HepG2 (cell line): ENCODE results near the gene KCNQ1OT1. TPM values are rescaled to one million over a fixed set of nuclear protein-coding genes. Genes with fewer than 3 reads are reported as not detected.

Source experiments
- ARHGAP35 ChIP-seq: sonication (generic); formaldehyde crosslinking; IDR thresholded peaks from 2 replicates; pipeline ENCODE4 v1.9.0; 2022; ENCODE audit warnings: mild to moderate bottlenecking, inconsistent platforms, moderate library complexity, missing genetic modification reagents, borderline replicate concordance
- ARNT2 ChIP-seq: sonication (generic); formaldehyde crosslinking; IDR thresholded peaks from 2 replicates; pipeline ENCODE4 v1.8.0; 2022; ENCODE audit warnings: mild to moderate bottlenecking, low read depth, missing genetic modification reagents, moderate library complexity
- ATF3 ChIP-seq: sonication (generic); formaldehyde crosslinking; IDR thresholded peaks from 2 replicates; pipeline ENCODE4 v1.4.0; 2020; ENCODE audit warnings: missing genetic modification reagents
- BCL6 ChIP-seq: IDR thresholded peaks from 2 replicates; pipeline ENCODE4 v1.6.1; 2016; ENCODE audit warnings: missing genetic modification reagents, missing compliant biosample characterization
- CEBPB ChIP-seq: IDR thresholded peaks from 2 replicates; pipeline ENCODE4 v1.6.1; 2011; ENCODE audit warnings: low read depth, low read length, improper control_type of control experiment, borderline replicate concordance
- DDIT3 ChIP-seq: sonication (generic); formaldehyde crosslinking; IDR thresholded peaks from 2 replicates; pipeline ENCODE4 v1.4.0; 2020; ENCODE audit warnings: mild to moderate bottlenecking, missing genetic modification reagents
- DPF2 ChIP-seq: sonication (generic); formaldehyde crosslinking; IDR thresholded peaks from 2 replicates; pipeline ENCODE4 v1.4.0; 2020; ENCODE audit warnings: mild to moderate bottlenecking, low read depth, missing genetic modification reagents, borderline replicate concordance
- EEA1 ChIP-seq: sonication (generic); formaldehyde crosslinking; IDR thresholded peaks from 2 replicates; pipeline ENCODE4 v1.5.1; 2020; ENCODE audit warnings: mild to moderate bottlenecking, missing genetic modification reagents, borderline replicate concordance
- MYC ChIP-seq: sonication (generic); formaldehyde crosslinking; IDR thresholded peaks from 2 replicates; pipeline ENCODE4 v1.9.0; 2021; ENCODE audit warnings: missing genetic modification reagents, borderline replicate concordance
- NAIF1 ChIP-seq: sonication (generic); formaldehyde crosslinking; IDR thresholded peaks from 2 replicates; pipeline ENCODE4 v1.5.0; 2020; ENCODE audit warnings: mild to moderate bottlenecking, missing genetic modification reagents, borderline replicate concordance
- NBN ChIP-seq: fragments of 450-650 bp; conservative IDR thresholded peaks from 2 replicates; pipeline ENCODE4 v1.6.1; 2017
- PHF21A ChIP-seq: sonication (generic); formaldehyde crosslinking; IDR thresholded peaks from 2 replicates; pipeline ENCODE4 v1.5.0; 2020; ENCODE audit warnings: mild to moderate bottlenecking, missing genetic modification reagents
- SETDB1 ChIP-seq: sonication (generic); formaldehyde crosslinking; IDR thresholded peaks from 2 replicates; pipeline ENCODE4 v1.5.1; 2020; ENCODE audit warnings: missing genetic modification reagents, mild to moderate bottlenecking, borderline replicate concordance
- SIN3A ChIP-seq: IDR thresholded peaks from 2 replicates; pipeline ENCODE4 v1.6.1; 2011; ENCODE audit warnings: low read depth, mild to moderate bottlenecking, control low read depth, low read length, borderline replicate concordance
- ZNF17 ChIP-seq: sonication (generic); formaldehyde crosslinking; IDR thresholded peaks from 2 replicates; pipeline ENCODE4 v1.5.0; 2020; ENCODE audit warnings: mild to moderate bottlenecking, missing genetic modification reagents
- ZNF337 ChIP-seq: sonication (generic); formaldehyde crosslinking; IDR thresholded peaks from 2 replicates; pipeline ENCODE4 v1.5.1; 2020; ENCODE audit warnings: missing genetic modification reagents, low read depth, mild to moderate bottlenecking, borderline replicate concordance
- ZNF343 ChIP-seq: sonication (generic); formaldehyde crosslinking; IDR thresholded peaks from 2 replicates; pipeline ENCODE4 v1.4.0; 2020; ENCODE audit warnings: mild to moderate bottlenecking, missing genetic modification reagents
- ZNF614 ChIP-seq: IDR thresholded peaks from 2 replicates; pipeline ENCODE4 v1.6.1; 2018; ENCODE audit warnings: missing biosample characterization, missing genetic modification reagents, inconsistent platforms, borderline replicate concordance
- ZNF772 ChIP-seq: sonication (generic); formaldehyde crosslinking; IDR thresholded peaks from 2 replicates; pipeline ENCODE4 v1.5.0; 2020; ENCODE audit warnings: mild to moderate bottlenecking, missing genetic modification reagents
- ZSCAN31 ChIP-seq: sonication (generic); formaldehyde crosslinking; IDR thresholded peaks from 2 replicates; pipeline ENCODE4 v1.5.0; 2020; ENCODE audit warnings: low read depth, mild to moderate bottlenecking, missing genetic modification reagents
- polyA plus RNA-seq, 8 experiments: library from polyadenylated mRNA; depleted of rRNA in 3 of 8; stranded (reverse) in 7 of 8; unstranded in 1 of 8; fragments of >200 nt; fragmentation: Illumina TruSeq in 4 of 8; extraction: Trizol in 4 of 8; gene quantifications; 2 replicates each; pipeline versions ENCODE4 v1.2.1 to v1.2.3, GENCODE V29; 2011 to 2016; ENCODE audit warnings: low read depth in 4 of 8, missing spikeins in 1 of 8, mixed read lengths in 1 of 8; ENCODE audit not compliant: insufficient read depth in 1 of 8
- total RNA-seq, 5 experiments: library from RNA; depleted of rRNA; stranded (reverse); fragments of >200 nt; fragmentation: Illumina TruSeq; extraction: Trizol; gene quantifications; 2 replicates each; pipeline ENCODE4 v1.2.3, GENCODE V29; 2016; ENCODE audit warnings: low read depth in 1 of 5
- TF ChIP-seq, protein P1 (sequence below): sonication (generic); formaldehyde crosslinking; IDR thresholded peaks from 2 replicates; pipeline ENCODE4 v1.9.0; 2021; ENCODE audit warnings: missing genetic modification reagents, mild to moderate bottlenecking, borderline replicate concordance
- TF ChIP-seq, protein P2 (sequence below): sonication (generic); formaldehyde crosslinking; IDR thresholded peaks from 2 replicates; pipeline ENCODE4 v1.4.0; 2020; ENCODE audit warnings: missing genetic modification reagents
- TF ChIP-seq, protein P3 (sequence below): IDR thresholded peaks from 2 replicates; pipeline ENCODE4 v1.6.1; 2016; ENCODE audit warnings: mild to moderate bottlenecking

KCNQ1OT1 gene
- total and polyA plus RNA-seq, 2 of the 13 experiments (the other 11 are each of a cell fraction or from before 2014, with no cell fraction given) = 1.3 to 18.9 TPM

GRCh38 chr11:2561696-2562581, 137.9 kb downstream of the KCNQ1OT1 start (continued):
- TF ChIP-seq, protein P1, sequence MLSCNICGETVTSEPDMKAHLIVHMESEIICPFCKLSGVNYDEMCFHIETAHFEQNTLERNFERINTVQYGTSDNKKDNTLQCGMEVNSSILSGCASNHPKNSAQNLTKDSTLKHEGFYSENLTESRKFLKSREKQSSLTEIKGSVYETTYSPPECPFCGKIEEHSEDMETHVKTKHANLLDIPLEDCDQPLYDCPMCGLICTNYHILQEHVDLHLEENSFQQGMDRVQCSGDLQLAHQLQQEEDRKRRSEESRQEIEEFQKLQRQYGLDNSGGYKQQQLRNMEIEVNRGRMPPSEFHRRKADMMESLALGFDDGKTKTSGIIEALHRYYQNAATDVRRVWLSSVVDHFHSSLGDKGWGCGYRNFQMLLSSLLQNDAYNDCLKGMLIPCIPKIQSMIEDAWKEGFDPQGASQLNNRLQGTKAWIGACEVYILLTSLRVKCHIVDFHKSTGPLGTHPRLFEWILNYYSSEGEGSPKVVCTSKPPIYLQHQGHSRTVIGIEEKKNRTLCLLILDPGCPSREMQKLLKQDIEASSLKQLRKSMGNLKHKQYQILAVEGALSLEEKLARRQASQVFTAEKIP (CRISPR knock-in tag) = no peak
- TF ChIP-seq ZNF614 (CRISPR knock-in tag) = peak; percentile 20; the same call in 1 of the 2 replicates
- TF ChIP-seq ZNF772 (CRISPR knock-in tag) = 0 out of 2 replicates have a peak, but pooled peaks have one; percentile 66
- no peak for TF ChIP-seq EEA1 (CRISPR knock-in tag)
- 0 out of 2 replicates have a peak, but pooled peaks have one; percentile 20 for TF ChIP-seq ATF3 (CRISPR knock-in tag)
- TF ChIP-seq, protein P2, sequence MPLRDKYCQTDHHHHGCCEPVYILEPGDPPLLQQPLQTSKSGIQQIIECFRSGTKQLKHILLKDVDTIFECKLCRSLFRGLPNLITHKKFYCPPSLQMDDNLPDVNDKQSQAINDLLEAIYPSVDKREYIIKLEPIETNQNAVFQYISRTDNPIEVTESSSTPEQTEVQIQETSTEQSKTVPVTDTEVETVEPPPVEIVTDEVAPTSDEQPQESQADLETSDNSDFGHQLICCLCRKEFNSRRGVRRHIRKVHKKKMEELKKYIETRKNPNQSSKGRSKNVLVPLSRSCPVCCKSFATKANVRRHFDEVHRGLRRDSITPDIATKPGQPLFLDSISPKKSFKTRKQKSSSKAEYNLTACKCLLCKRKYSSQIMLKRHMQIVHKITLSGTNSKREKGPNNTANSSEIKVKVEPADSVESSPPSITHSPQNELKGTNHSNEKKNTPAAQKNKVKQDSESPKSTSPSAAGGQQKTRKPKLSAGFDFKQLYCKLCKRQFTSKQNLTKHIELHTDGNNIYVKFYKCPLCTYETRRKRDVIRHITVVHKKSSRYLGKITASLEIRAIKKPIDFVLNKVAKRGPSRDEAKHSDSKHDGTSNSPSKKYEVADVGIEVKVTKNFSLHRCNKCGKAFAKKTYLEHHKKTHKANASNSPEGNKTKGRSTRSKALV (CRISPR knock-in tag) = no peak
- peak; percentile 56; the same call in 1 of the 2 replicates for TF ChIP-seq ARNT2
- TF ChIP-seq DDIT3 = no peak
- 0 out of 2 replicates have a peak, but pooled peaks have one; percentile 26 for TF ChIP-seq ZSCAN31 (CRISPR knock-in tag)
- TF ChIP-seq CEBPB = no peak
- TF ChIP-seq SETDB1 (CRISPR knock-in tag) = no peak; the same call in 1 of the 2 replicates
- TF ChIP-seq NBN = no peak
- no peak for TF ChIP-seq ARHGAP35 (CRISPR knock-in tag)
- TF ChIP-seq BCL6 (CRISPR knock-in tag) = no peak; the same call in 1 of the 2 replicates
- peak; percentile 58; the same call in 1 of the 2 replicates for TF ChIP-seq DPF2 (CRISPR knock-in tag)
- TF ChIP-seq ZNF343 = no peak
- no peak for TF ChIP-seq ZNF337
- no peak for TF ChIP-seq ZNF17 (CRISPR knock-in tag)
- TF ChIP-seq, protein P3, sequence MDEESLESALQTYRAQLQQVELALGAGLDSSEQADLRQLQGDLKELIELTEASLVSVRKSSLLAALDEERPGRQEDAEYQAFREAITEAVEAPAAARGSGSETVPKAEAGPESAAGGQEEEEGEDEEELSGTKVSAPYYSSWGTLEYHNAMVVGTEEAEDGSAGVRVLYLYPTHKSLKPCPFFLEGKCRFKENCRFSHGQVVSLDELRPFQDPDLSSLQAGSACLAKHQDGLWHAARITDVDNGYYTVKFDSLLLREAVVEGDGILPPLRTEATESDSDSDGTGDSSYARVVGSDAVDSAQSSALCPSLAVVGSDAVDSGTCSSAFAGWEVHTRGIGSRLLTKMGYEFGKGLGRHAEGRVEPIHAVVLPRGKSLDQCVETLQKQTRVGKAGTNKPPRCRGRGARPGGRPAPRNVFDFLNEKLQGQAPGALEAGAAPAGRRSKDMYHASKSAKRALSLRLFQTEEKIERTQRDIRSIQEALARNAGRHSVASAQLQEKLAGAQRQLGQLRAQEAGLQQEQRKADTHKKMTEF = no peak
- TF ChIP-seq MYC (CRISPR knock-in tag) = no peak
- peak; percentile 46; the same call in 1 of the 2 replicates for TF ChIP-seq PHF21A (CRISPR knock-in tag)
- 0 out of 2 replicates have a peak, but pooled peaks have one; percentile 21 for TF ChIP-seq SIN3A
- TF ChIP-seq NAIF1 = no peak
